Liver (tissue), 9 donors: ENCODE results near the gene DCLK2. TPM values are rescaled to one million over a fixed set of nuclear protein-coding genes. Genes with fewer than 3 reads are reported as not detected.
A peak's percentile ranks its signal among the peaks of the same experiment; 100 is the strongest.

Experiments
- DNase-seq: peaks from one replicate; pipeline ENCODE4 v3.0.0-alpha.2; 2017; ENCODE audit warnings: low spot score
- H3K27ac ChIP-seq, 2 donors: one replicate each; pipeline ENCODE4 v1.7.0; 2013; ENCODE audit warnings: inconsistent platforms in 2 of 2, low read length in 2 of 2, control low read depth in 1 of 2, low read depth in 1 of 2, mild to moderate bottlenecking in 1 of 2
- H3K27me3 ChIP-seq, 4 donors: one replicate each; pipeline versions ENCODE4 v1.6.1 to v1.7.0; 2013; ENCODE audit warnings: low read length in 3 of 4, inconsistent platforms in 1 of 4, mild to moderate bottlenecking in 1 of 4, moderate library complexity in 1 of 4; ENCODE audit not compliant: control insufficient read depth in 4 of 4, insufficient read depth in 4 of 4
- H3K36me3 ChIP-seq, 4 donors: one replicate each; pipeline versions ENCODE4 v1.6.1 to v1.7.0; 2013; ENCODE audit warnings: low read length in 3 of 4, mild to moderate bottlenecking in 3 of 4, low read depth in 1 of 4, moderate library complexity in 1 of 4; ENCODE audit not compliant: control insufficient read depth in 4 of 4, insufficient read depth in 3 of 4
- H3K4me1 ChIP-seq, 4 donors: one replicate each; pipeline versions ENCODE4 v1.6.1 to v1.7.0; 2013; ENCODE audit warnings: low read length in 3 of 4, mild to moderate bottlenecking in 3 of 4, moderate library complexity in 1 of 4; ENCODE audit not compliant: control insufficient read depth in 4 of 4, insufficient read depth in 4 of 4
- H3K4me3 ChIP-seq, 3 donors: one replicate each; pipeline versions ENCODE4 v1.6.1 to v1.7.0; 2013; ENCODE audit warnings: low read length in 3 of 3, control low read depth in 1 of 3, low read depth in 1 of 3, mild to moderate bottlenecking in 1 of 3
- H3K9ac ChIP-seq, 2 donors: one replicate each; pipeline ENCODE4 v1.7.0; 2013; ENCODE audit warnings: low read length in 2 of 2, mild to moderate bottlenecking in 2 of 2, moderate library complexity in 2 of 2, control low read depth in 1 of 2, low read depth in 1 of 2
- H3K9me3 ChIP-seq, 4 donors: one replicate each; pipeline versions ENCODE4 v1.6.1 to v1.7.0; 2013; ENCODE audit warnings: low read length in 3 of 4; ENCODE audit not compliant: control insufficient read depth in 4 of 4
- ATF3 ChIP-seq: IDR thresholded peaks from 2 replicates; pipeline ENCODE4 v1.6.1; 2016; ENCODE audit warnings: antibody characterized with exemption
- EGR1 ChIP-seq, 2 donors: IDR thresholded peaks; 2 replicates each; pipeline ENCODE4 v1.6.1; 2016 to 2018; ENCODE audit warnings: antibody characterized with exemption in 2 of 2, low read depth in 2 of 2
- FOXA1 ChIP-seq: IDR thresholded peaks from 2 replicates; pipeline ENCODE4 v1.6.1; 2016; ENCODE audit warnings: antibody characterized with exemption
- FOXA2 ChIP-seq: IDR thresholded peaks from 2 replicates; pipeline ENCODE4 v1.6.1; 2016; ENCODE audit warnings: antibody characterized with exemption
- GABPA ChIP-seq, 2 donors: IDR thresholded peaks in 1 of 2; conservative IDR thresholded peaks in 1 of 2; 2 replicates each; pipeline ENCODE4 v1.6.1; 2016; ENCODE audit warnings: antibody characterized with exemption in 2 of 2, mild to moderate bottlenecking in 1 of 2, moderate library complexity in 1 of 2
- HNF4A ChIP-seq, 2 donors: conservative IDR thresholded peaks; 2 replicates each; pipeline ENCODE4 v1.6.1; 2016; ENCODE audit warnings: antibody characterized with exemption in 2 of 2, mild to moderate bottlenecking in 2 of 2
- HNF4G ChIP-seq: IDR thresholded peaks from 2 replicates; pipeline ENCODE4 v1.6.1; 2016; ENCODE audit warnings: antibody characterized with exemption
- JUND ChIP-seq, 2 donors: IDR thresholded peaks; 2 replicates each; pipeline ENCODE4 v1.6.1; 2016; ENCODE audit warnings: antibody characterized with exemption in 2 of 2
- NR2F2 ChIP-seq: IDR thresholded peaks from 2 replicates; pipeline ENCODE4 v1.6.1; 2016; ENCODE audit warnings: antibody characterized with exemption
- RAD21 ChIP-seq, 2 donors: IDR thresholded peaks; 2 replicates each; pipeline ENCODE4 v1.6.1; 2016; ENCODE audit warnings: antibody characterized with exemption in 2 of 2, mild to moderate bottlenecking in 2 of 2
- RXRA ChIP-seq, 2 donors: IDR thresholded peaks; 2 replicates each; pipeline ENCODE4 v1.6.1; 2017 to 2018; ENCODE audit warnings: antibody characterized with exemption in 2 of 2, mild to moderate bottlenecking in 1 of 2
- SP1 ChIP-seq: IDR thresholded peaks from 2 replicates; pipeline ENCODE4 v1.6.1; 2018; ENCODE audit warnings: antibody characterized with exemption, mild to moderate bottlenecking
- TAF1 ChIP-seq: conservative IDR thresholded peaks from 2 replicates; pipeline ENCODE4 v1.6.1; 2016; ENCODE audit warnings: antibody characterized with exemption, mild to moderate bottlenecking
- YY1 ChIP-seq: IDR thresholded peaks from 2 replicates; pipeline ENCODE4 v1.6.1; 2016; ENCODE audit warnings: antibody characterized with exemption, mild to moderate bottlenecking
- ZBTB33 ChIP-seq: IDR thresholded peaks from 2 replicates; pipeline ENCODE4 v1.6.1; 2016; ENCODE audit warnings: antibody characterized with exemption
- WGBS: extraction: QIAGEN DNeasy Blood & Tissue Kit; methylation state at CpG from one replicate; pipeline ENCODE4 v1.1.7; 2013; 5-methylcytosine and 5-hydroxymethylcytosine counted together
- polyA plus RNA-seq, 2 donors: library from polyadenylated mRNA; stranded (reverse) in 1 of 2; unstranded in 1 of 2; fragments of 200-250 nt in 1 of 2; fragments of >200 nt in 1 of 2; fragmentation: Nextera tagmentation in 1 of 2; extraction: Ambion mirVana in 1 of 2; gene quantifications; one replicate each; pipeline versions ENCODE4 v1.2.1 to v1.2.3, GENCODE V29; 2013 to 2015
- total RNA-seq, 2 donors: library from RNA; depleted of rRNA; stranded (reverse); fragments of >200 nt; gene quantifications; one replicate each; pipeline ENCODE4 v1.2.3, GENCODE V29; 2014
- TF ChIP-seq, protein P1 (sequence below): fragments of 150-350 bp; IDR thresholded peaks from 2 replicates; pipeline ENCODE4 v1.5.1; 2017; ENCODE audit warnings: improper control_type of control experiment, low read depth, low read length; ENCODE audit not compliant: missing input control
- TF ChIP-seq, protein P2 (sequence below): IDR thresholded peaks from 2 replicates; pipeline ENCODE4 v1.6.1; 2016; ENCODE audit warnings: antibody characterized with exemption
- donor health status: healthy.
- donor health status: healthy.
- donor health status: healthy.
- donor health status: healthy.
- donor health status: healthy.

DCLK2 gene
- total and polyA plus RNA-seq, 4 donors: 0.14 to 1.7 (median 0.50) TPM

DNA sequence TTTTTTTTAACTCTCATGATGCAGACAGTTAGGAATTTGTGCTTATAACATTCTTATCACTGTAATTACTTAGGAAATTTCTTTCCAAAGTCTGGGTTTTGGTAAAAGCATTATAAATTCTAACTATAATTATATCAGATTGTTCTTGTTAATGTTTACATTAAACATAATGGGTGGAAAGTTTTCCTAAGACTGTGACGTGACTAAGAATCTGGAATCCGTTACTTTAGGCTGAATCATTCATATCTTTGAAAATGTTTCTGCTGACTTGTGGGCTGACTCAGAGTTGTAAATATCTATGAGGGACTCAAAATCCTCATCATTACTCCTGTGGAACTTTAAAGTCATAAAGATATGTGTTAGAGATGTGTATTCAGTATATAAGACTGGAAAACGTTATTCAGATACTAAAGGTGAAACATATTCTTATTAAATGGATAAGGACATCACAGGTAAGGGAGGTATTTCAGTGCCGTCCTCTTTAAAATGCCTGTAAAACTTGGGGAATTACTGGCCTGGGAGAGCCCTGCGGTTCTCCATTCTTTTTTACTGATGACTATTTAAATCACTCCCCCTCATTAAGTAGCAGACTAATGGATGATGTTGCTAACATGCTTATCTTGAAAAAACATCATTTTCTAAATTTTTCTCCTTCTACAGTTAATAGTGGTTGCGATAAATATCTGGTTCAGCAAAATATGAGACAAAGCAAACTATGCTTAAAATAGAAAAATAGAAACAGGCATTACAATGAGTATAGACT, 159.0 kb downstream of the DCLK2 start:
- Histone ChIP-seq H3K9me3 (no peaks in the 10 kb centered on the region), H3K27ac (peak overlapping the region in 1 of 2 donors; percentile 16), H3K36me3 (no peaks in the 10 kb centered on the region), H3K4me3 (no peak overlapping the region), H3K4me1 (peaks cover 0 to 3% (median 3%) of the 10 kb centered on the region in 4 donors), H3K27me3 (no peaks in the 10 kb centered on the region), H3K9ac (no peak overlapping the region)
- peak in 1 of 2 donors; percentile 40 for TF ChIP-seq JUND (IDR thresholded peaks at IDR 0.05)
- TF ChIP-seq SP1: no peak
- no peak for TF ChIP-seq GABPA (IDR thresholded peaks at IDR 0.05 in 1 of 2, conservative IDR thresholded peaks at IDR 0.05 in 1 of 2)
- no peak for TF ChIP-seq ZBTB33
- no peak for TF ChIP-seq TAF1
- WGBS: 81% methylated on average over 6 of the region's 6 CpGs
- DNase-seq: no peak

DNA sequence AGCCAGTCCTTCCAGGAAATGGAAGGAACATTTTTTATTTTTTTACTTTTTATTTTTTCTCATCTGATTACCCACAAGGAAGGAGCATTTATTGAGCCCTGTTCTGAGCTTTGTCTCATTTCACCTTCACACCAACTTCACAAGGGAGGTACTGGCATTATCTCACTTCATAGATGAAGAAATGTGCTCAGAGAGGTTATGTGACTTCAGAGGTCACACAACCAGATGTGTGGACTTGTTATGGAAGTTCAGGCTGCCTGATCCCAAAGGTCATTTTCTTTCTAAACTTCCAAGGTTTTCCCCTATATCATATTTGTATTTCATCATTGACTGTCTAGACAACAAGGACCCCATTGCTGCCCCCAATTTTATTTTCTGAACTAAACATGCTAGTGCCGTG, 160.3 kb downstream of the DCLK2 start:
- Histone ChIP-seq H3K27me3 (no peaks in the 10 kb centered on the region), H3K9me3 (no peaks in the 10 kb centered on the region), H3K27ac (no peak overlapping the region), H3K36me3 (no peaks in the 10 kb centered on the region), H3K4me3 (no peak overlapping the region), H3K9ac (no peak overlapping the region), H3K4me1 (no peaks in the 10 kb centered on the region)
- WGBS: 100% methylated on average over 1 of the region's 1 CpG
- TF ChIP-seq RXRA (IDR thresholded peaks at IDR 0.05) (no peak), TAF1 (no peak), EGR1 (IDR thresholded peaks at IDR 0.05; ENCODE audit: low read depth in 2 of 2) (no peak), HNF4A (conservative IDR thresholded peaks at IDR 0.05) (no peak), RAD21 (IDR thresholded peaks at IDR 0.05) (no peak), YY1 (no peak), NR2F2 (no peak), ZBTB33 (no peak), HNF4G (no peak), GABPA (IDR thresholded peaks at IDR 0.05 in 1 of 2, conservative IDR thresholded peaks at IDR 0.05 in 1 of 2) (no peak), JUND (IDR thresholded peaks at IDR 0.05) (no peak), FOXA1 (no peak), ATF3 (no peak), FOXA2 (no peak), SP1 (no peak)
- TF ChIP-seq, protein P1, sequence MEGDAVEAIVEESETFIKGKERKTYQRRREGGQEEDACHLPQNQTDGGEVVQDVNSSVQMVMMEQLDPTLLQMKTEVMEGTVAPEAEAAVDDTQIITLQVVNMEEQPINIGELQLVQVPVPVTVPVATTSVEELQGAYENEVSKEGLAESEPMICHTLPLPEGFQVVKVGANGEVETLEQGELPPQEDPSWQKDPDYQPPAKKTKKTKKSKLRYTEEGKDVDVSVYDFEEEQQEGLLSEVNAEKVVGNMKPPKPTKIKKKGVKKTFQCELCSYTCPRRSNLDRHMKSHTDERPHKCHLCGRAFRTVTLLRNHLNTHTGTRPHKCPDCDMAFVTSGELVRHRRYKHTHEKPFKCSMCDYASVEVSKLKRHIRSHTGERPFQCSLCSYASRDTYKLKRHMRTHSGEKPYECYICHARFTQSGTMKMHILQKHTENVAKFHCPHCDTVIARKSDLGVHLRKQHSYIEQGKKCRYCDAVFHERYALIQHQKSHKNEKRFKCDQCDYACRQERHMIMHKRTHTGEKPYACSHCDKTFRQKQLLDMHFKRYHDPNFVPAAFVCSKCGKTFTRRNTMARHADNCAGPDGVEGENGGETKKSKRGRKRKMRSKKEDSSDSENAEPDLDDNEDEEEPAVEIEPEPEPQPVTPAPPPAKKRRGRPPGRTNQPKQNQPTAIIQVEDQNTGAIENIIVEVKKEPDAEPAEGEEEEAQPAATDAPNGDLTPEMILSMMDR: no peak
- TF ChIP-seq, protein P2, sequence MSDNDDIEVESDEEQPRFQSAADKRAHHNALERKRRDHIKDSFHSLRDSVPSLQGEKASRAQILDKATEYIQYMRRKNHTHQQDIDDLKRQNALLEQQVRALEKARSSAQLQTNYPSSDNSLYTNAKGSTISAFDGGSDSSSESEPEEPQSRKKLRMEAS: no peak
- no peak for DNase-seq
